ENCODE measurements around the gene ABTB1. TPM values are rescaled to one million over a fixed set of nuclear protein-coding genes. Genes with fewer than 3 reads are reported as not detected.

ABTB1 gene
- total RNA-seq, 1 experiment from 2014 or later, result 3.6 TPM

DNA sequence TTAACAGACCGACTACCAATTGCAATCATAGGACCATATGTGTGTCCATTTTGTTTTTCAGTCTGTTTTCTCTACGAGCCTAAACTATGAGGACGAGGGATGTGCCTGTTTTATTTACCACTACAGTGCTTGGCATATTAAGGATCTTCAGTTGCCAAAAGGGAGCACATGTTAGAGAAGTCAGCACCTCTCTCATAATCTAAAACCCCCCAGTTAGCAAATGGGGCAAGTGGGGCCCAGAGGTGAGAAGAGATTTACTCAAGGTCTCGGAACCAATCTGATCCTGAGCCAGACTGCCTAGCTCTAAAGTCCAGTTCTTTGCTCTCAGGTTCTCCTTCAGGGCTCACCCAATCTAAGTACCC lies 44.3 kb upstream of the ABTB1 start:
- no peaks in the 10 kb centered on the region for H3K9me2 ChIP-seq (replicated peaks; ENCODE audit: low read length)
- no peak for ATAC-seq
- H4K20me1 ChIP-seq (ENCODE audit: low read length), result no peaks in the 10 kb centered on the region
- H3K4me3 ChIP-seq (ENCODE audit: low read length), result no peak overlapping the region
- H3K79me2 ChIP-seq (ENCODE audit: low read length), result 0 out of 2 replicates have a peak, but pooled peaks cover 11% of the 10 kb centered on the region
- H3K27me3 ChIP-seq (ENCODE audit: low read length), result no peaks in the 10 kb centered on the region
- intact Hi-C loops (cut with micrococcal nuclease), result no loop called here
- no peak overlapping the region for H3K4me2 ChIP-seq (ENCODE audit: low read length)
- H3K4me1 ChIP-seq (ENCODE audit: insufficient read depth, low read length), result no peaks in the 10 kb centered on the region; the same call in 1 of the 2 replicates
- ChIA-PET POLR2A (ENCODE audit: unreplicated experiment) (no interaction called here), CTCF (no interaction called here)
- no peaks in the 10 kb centered on the region for H3K9me3 ChIP-seq (ENCODE audit: low read length)
- H3K36me3 ChIP-seq (ENCODE audit: low read depth, low read length), result no peaks in the 10 kb centered on the region
- no peaks in the 10 kb centered on the region for H3F3A ChIP-seq (ENCODE audit: low read length, unreplicated experiment)
- DNase-seq, result no peak
- H2AFZ ChIP-seq (ENCODE audit: low read length), result 0 out of 2 replicates have a peak overlapping the region, but pooled peaks have one; percentile 6
- H3K27ac ChIP-seq (ENCODE audit: low read length), result no peak overlapping the region
- H3K9ac ChIP-seq (ENCODE audit: low read length), result no peak overlapping the region
- no TSS peak for BruUV-seq (replicated peaks)
- no peak for TF ChIP-seq EZH2 (IDR thresholded peaks at IDR 0.05; ENCODE audit: low read length, unreplicated experiment)
- TF ChIP-seq, protein P1, sequence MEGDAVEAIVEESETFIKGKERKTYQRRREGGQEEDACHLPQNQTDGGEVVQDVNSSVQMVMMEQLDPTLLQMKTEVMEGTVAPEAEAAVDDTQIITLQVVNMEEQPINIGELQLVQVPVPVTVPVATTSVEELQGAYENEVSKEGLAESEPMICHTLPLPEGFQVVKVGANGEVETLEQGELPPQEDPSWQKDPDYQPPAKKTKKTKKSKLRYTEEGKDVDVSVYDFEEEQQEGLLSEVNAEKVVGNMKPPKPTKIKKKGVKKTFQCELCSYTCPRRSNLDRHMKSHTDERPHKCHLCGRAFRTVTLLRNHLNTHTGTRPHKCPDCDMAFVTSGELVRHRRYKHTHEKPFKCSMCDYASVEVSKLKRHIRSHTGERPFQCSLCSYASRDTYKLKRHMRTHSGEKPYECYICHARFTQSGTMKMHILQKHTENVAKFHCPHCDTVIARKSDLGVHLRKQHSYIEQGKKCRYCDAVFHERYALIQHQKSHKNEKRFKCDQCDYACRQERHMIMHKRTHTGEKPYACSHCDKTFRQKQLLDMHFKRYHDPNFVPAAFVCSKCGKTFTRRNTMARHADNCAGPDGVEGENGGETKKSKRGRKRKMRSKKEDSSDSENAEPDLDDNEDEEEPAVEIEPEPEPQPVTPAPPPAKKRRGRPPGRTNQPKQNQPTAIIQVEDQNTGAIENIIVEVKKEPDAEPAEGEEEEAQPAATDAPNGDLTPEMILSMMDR (conservative IDR thresholded peaks at IDR 0.05; ENCODE audit: low read depth, low read length), result no peak
- TF ChIP-seq EZH2phosphoT487 (IDR thresholded peaks at IDR 0.05; ENCODE audit: borderline replicate concordance, low read length), result no peak

DNA sequence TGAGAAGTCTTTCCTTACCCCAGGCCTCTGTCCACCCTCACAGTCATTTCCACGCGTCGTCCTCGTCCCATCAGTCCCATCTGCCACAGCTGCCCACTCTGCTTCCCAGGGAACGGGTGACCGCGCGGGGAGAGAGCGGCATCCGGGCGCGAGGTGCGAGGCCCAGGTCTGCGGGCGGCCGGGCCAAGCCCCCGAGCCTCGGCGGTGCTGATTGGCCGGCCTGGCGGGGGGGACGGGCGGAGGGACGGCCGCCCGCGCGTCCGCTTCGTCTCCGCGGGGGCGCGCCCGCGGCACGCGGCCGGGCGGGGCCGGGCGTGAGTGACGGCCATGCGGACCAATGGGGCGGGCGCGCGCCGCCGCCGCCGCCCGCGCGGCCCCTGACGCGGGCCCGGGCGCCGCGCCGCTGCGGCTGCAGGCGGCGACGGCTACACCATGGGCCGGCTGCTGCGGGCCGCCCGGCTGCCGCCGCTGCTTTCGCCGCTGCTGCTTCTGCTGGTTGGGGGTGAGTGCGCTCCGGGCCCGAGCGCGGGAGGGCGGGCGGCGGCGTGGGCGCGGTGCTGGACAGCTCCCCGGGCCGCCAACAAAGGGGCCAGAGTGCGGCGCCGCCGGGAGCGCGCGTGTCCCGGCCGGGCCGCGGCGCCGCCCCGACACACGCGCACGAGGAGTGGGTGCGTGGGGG lies 43.8 kb upstream of the ABTB1 start, which contains the start of gene PODXL2:
Gene PODXL2, plus strand, starts transcription at position 398 of the 679 bp plus-strand sequence. Its CDS starts 35 bp downstream, at position 433.
- H4K20me1 ChIP-seq (ENCODE audit: low read length), result no peaks in the 10 kb centered on the region
- no peaks in the 10 kb centered on the region for H3K9me3 ChIP-seq (ENCODE audit: low read length)
- peak within 1 kb of the TSS; percentile 41; the same call in 1 of the 2 replicates for H3K9ac ChIP-seq (ENCODE audit: low read length)
- H3K9me2 ChIP-seq (replicated peaks; ENCODE audit: low read length), result no peaks in the 10 kb centered on the region
- intact Hi-C loops (cut with micrococcal nuclease), result no loop called here
- no TSS peak for BruUV-seq (replicated peaks)
- H3K4me1 ChIP-seq (ENCODE audit: insufficient read depth, low read length), result no peaks in the 10 kb centered on the region; the same call in 1 of the 2 replicates
- H2AFZ ChIP-seq (ENCODE audit: low read length), result peak within 1 kb of the TSS; percentile 54
- DNase-seq (peak; percentile 38), ATAC-seq (peak; percentile 69)
- TF ChIP-seq, protein P1 (conservative IDR thresholded peaks at IDR 0.05; ENCODE audit: low read depth, low read length), result no peak
- no peak for TF ChIP-seq EZH2phosphoT487 (IDR thresholded peaks at IDR 0.05; ENCODE audit: borderline replicate concordance, low read length)
- TF ChIP-seq EZH2 (IDR thresholded peaks at IDR 0.05; ENCODE audit: low read length, unreplicated experiment), result no peak
- CTCF ChIA-PET, result interaction anchor here (0.6 kb wide), 1 partner anchor 70 kb away, joined by 4 read pairs; no protein-coding TSS in a partner anchor
- 0 out of 2 replicates have a peak, but pooled peaks cover 11% of the 10 kb centered on the region for H3K79me2 ChIP-seq (ENCODE audit: low read length)
- H3F3A ChIP-seq (ENCODE audit: low read length, unreplicated experiment), result no peaks in the 10 kb centered on the region
- POLR2A ChIA-PET (ENCODE audit: unreplicated experiment), result no interaction called here
- H3K4me3 ChIP-seq (ENCODE audit: low read length), result peak within 1 kb of the TSS; percentile 63
- H3K36me3 ChIP-seq (ENCODE audit: low read depth, low read length), result no peaks in the 10 kb centered on the region
- no peak within 1 kb of the TSS for H3K27ac ChIP-seq (ENCODE audit: low read length)
- H3K4me2 ChIP-seq (ENCODE audit: low read length), result peak within 1 kb of the TSS; percentile 83
- H3K27me3 ChIP-seq (ENCODE audit: low read length), result no peaks in the 10 kb centered on the region
